ENCODE results near the gene COPRS. TPM values are rescaled to one million over a fixed set of nuclear protein-coding genes. Genes with fewer than 3 reads are reported as not detected.
A peak's percentile ranks its signal among the peaks of the same experiment; 100 is the strongest.

The COPRS gene
- total and polyA plus RNA-seq, 2 of the 13 experiments (the other 11 are each of a cell fraction or from before 2014, with no cell fraction given), result 22.7 to 93.8 TPM

- ChIA-PET POLR2A (no interaction called here), CTCF (ENCODE audit: low intra/inter-chr PET ratio, low total read pairs) (no interaction called here)
- no peaks in the 10 kb centered on the region for H3K79me2 ChIP-seq (ENCODE audit: insufficient read depth, low read length)
- no peak overlapping the region for H3K9ac ChIP-seq (ENCODE audit: insufficient read depth, low read depth, low read length)
- no peak overlapping the region for H3K4me2 ChIP-seq (ENCODE audit: low read depth, low read length)
- no peak overlapping the region for H3K4me3 ChIP-seq (replicated peaks in 1 of 3; ENCODE audit: insufficient read depth in 1 of 3, low read depth in 2 of 3, low read length in 3 of 3)
- 99% methylated on average over 5 of the region's 5 CpGs for WGBS (ENCODE audit: low lambda C conversion rate)
- no peaks in the 10 kb centered on the region for H3K9me3 ChIP-seq (ENCODE audit: low read length)
- TF ChIP-seq TEAD2 (CRISPR knock-in tag; IDR thresholded peaks at IDR 0.05), result no peak
- no peak for TF ChIP-seq ZNF234 (CRISPR knock-in tag; conservative IDR thresholded peaks at IDR 0.05)
- no peak for TF ChIP-seq BHLHE40 (IDR thresholded peaks at IDR 0.05; ENCODE audit: low read length)
- no peak for TF ChIP-seq KMT2A (CRISPR knock-in tag; IDR thresholded peaks at IDR 0.05)
- no peak for TF ChIP-seq EZH2 (conservative IDR thresholded peaks at IDR 0.05; ENCODE audit: low read depth, low read length)
- TF ChIP-seq MAF1 (CRISPR knock-in tag; IDR thresholded peaks at IDR 0.05; ENCODE audit: borderline replicate concordance), result no peak
- TF ChIP-seq, protein P1, sequence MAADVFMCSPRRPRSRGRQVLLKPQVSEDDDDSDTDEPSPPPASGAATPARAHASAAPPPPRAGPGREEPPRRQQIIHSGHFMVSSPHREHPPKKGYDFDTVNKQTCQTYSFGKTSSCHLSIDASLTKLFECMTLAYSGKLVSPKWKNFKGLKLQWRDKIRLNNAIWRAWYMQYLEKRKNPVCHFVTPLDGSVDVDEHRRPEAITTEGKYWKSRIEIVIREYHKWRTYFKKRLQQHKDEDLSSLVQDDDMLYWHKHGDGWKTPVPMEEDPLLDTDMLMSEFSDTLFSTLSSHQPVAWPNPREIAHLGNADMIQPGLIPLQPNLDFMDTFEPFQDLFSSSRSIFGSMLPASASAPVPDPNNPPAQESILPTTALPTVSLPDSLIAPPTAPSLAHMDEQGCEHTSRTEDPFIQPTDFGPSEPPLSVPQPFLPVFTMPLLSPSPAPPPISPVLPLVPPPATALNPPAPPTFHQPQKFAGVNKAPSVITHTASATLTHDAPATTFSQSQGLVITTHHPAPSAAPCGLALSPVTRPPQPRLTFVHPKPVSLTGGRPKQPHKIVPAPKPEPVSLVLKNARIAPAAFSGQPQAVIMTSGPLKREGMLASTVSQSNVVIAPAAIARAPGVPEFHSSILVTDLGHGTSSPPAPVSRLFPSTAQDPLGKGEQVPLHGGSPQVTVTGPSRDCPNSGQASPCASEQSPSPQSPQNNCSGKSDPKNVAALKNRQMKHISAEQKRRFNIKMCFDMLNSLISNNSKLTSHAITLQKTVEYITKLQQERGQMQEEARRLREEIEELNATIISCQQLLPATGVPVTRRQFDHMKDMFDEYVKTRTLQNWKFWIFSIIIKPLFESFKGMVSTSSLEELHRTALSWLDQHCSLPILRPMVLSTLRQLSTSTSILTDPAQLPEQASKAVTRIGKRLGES (CRISPR knock-in tag; IDR thresholded peaks at IDR 0.05; ENCODE audit: borderline replicate concordance), result no peak
- TF ChIP-seq RCOR2 (CRISPR knock-in tag; IDR thresholded peaks at IDR 0.05), result no peak
- FAIRE-seq (no peak), DNase-seq (ENCODE audit: low spot score) (no peak), ATAC-seq (no peak)
- TSS peak; percentile 39 for BruUV-seq (replicated peaks)
- no peak overlapping the region for H3K27ac ChIP-seq (ENCODE audit: extremely low read length, insufficient read depth, low read length)
- no peaks in the 10 kb centered on the region for H4K20me1 ChIP-seq (ENCODE audit: insufficient read depth, low read length)
- no peak overlapping the region for H2AFZ ChIP-seq (ENCODE audit: low read length)
- in situ Hi-C loops (cut with HindIII; ENCODE audit: extremely low pct_ligation_motif_present, low pct_unique_long_range_greater_than_20kb) (loop anchor here (25.0 kb wide), 1 partner anchor 92 kb away; no protein-coding TSS in a partner anchor), intact Hi-C loops (cut with micrococcal nuclease; ENCODE audit: unreplicated experiment) (no loop called here)
- peaks cover 16 to 60% of the 10 kb centered on the region in 2 experiments for H3K36me3 ChIP-seq (replicated peaks in 1 of 2; ENCODE audit: control insufficient read depth in 1 of 2, insufficient read depth in 2 of 2, low read length in 2 of 2)
- H3K27me3 ChIP-seq (ENCODE audit: control insufficient read depth in 1 of 2, insufficient read depth in 2 of 2, low read length in 2 of 2), result no peaks in the 10 kb centered on the region
- H3K4me1 ChIP-seq (ENCODE audit: insufficient read depth, low read length), result no peaks in the 10 kb centered on the region
Measured at GRCh38 chr17:31869797-31870568, 10.9 kb upstream of the COPRS start.

Data from HepG2 (cell line).